GM18858 (cell line): ENCODE measurements around the gene ANKS3.
A peak's percentile ranks its signal among the peaks of the same experiment; 100 is the strongest.

Source experiments
- ATAC-seq: cut with Tn5 transposase; IDR thresholded peaks from one replicate; pipeline ENCODE4 v1.9.1; 2021; ENCODE audit not compliant: unreplicated experiment

The ANKS3 gene, protein sequence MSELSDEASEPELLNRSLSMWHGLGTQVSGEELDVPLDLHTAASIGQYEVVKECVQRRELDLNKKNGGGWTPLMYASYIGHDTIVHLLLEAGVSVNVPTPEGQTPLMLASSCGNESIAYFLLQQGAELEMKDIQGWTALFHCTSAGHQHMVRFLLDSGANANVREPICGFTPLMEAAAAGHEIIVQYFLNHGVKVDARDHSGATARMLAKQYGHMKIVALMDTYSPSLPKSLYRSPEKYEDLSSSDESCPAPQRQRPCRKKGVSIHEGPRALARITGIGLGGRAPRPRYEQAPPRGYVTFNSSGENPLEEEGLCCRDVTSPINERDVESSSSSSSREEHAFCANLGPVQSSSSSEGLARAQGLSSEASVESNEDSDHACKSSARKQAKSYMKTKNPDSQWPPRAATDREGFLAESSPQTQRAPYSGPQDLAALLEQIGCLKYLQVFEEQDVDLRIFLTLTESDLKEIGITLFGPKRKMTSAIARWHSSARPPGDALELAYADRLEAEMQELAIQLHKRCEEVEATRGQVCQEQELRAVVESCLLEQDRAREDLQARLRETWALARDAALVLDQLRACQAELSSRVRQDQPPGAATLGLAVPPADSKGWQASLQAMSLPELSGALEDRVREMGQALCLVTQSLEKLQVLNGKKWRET

GRCh38 chr16:4734063-4734729 lies at the start of gene ANKS3, which contains the start of gene DNAAF8:
TSS of gene ANKS3 (minus strand) at chr16:4734271. CDS start at chr16:4730149, 4,122 bp downstream.
TSS of gene DNAAF8 (plus strand) at chr16:4734537. CDS start at chr16:4736515, 1,978 bp downstream.
- peak; percentile 74 for ATAC-seq

DNA sequence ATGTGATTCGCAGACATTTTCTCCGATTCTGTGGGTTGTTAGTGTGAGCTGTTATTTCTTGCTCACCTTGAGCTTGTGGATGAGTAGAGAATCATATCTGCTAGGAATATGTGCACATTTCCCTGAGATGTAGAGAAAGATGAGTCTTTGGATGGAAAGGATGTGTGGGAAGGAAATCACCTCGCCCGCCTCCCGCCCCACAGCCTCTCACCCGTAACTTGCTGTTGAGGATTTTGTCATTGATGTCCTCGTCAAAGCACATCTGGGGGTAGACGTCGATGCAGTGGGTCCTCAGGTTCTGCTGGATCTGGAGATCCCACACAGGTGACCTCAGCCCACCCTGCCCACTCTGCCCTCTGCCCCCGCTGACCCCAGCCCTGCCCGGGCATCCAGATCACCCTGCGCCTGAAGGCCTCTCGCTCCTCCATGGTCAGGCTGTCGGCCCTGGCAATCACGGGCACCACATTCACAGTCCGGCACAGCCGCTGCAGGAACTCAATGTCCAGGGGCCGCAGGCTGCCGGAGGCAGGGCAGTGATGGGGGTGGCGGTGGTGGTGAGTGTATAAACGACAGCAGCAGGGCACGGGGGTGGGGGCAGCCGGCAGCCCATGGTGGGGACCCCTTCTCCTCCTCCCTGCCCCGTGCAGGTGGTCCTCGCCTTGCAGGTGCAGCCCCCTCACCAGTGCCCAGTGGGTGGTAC lies 49.3 kb upstream of the ANKS3 start:
- ATAC-seq = no peak

DNA sequence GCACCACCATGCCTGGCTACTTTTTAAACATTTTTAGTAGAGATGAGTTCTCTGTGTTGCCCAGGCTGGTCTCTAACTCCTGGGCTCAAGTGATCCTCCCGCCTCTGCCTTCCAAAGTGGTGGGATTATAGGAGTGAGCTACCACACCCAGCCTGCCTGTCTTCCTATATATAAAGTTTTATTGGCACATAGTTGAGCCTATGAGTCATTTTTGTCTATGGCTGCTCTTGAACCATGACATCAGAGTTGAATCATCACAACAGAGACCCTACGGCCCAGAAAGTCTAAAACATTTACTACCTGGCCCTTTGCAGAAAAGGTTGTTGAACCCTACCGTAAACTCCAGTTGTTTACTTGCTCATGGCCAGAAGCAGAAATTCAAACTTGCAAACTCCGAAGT lies 46.2 kb upstream of the ANKS3 start:
- ATAC-seq = no peak

DNA sequence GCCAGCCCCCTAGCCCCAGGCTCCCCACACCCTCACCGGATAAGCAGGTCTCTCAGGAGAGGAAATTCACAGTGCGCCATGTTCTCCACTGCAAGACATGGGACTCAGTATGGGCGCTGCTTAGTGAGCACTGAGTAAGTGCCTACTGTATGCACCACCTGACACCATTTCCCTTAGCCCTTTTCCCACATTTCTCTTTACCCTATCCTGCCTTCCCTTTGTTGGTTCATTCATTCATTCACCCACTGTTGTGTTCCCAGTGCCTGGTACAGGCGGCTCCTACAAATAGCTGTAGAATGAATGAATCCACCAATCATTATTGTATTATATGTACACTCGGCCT lies 44.0 kb upstream of the ANKS3 start:
- ATAC-seq = no peak

DNA sequence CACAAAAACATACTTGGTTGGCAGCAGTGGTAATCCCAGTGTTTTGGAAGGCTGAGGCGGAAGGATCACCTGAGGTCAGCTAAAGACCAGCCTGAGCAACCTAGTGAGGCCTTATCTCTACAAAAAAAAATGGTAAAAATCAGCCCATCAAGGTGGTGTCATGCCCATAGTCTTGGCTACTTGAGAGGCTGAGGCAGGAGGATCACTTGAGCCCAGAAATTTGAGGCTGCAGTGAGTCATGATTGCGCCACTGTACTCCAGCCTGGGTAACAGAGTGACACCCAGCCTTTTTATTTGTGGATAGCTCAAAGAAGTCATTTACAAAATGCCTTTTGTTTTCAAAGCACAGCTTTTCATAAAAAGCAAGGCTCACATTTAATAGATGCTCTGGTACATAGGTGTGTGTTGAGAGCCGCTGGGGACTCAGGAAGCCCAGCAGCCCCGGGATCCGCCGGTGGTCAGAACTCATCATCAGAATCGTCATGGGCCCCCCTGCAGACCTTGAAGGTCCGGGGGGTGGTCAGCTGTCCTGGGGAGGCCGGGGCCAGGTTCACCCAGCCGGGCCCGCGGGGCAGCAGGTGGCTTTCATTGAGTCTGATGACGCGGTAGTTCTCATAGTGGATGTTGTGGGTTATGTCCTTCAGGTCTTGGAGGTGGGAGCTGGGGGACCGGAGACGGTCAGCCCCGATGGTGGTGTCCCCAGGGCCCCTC lies 43.4 kb upstream of the ANKS3 start:
- no peak for ATAC-seq

- ATAC-seq = no peak
These were observed 42.2 kb upstream of the ANKS3 start for GRCh38 chr16:4776141-4776705.

- ATAC-seq = no peak
These were observed 40.9 kb upstream of the ANKS3 start for GRCh38 chr16:4775005-4775404.

GRCh38 chr16:4772351-4772750 lies 38.3 kb upstream of the ANKS3 start:
- ATAC-seq = no peak

DNA sequence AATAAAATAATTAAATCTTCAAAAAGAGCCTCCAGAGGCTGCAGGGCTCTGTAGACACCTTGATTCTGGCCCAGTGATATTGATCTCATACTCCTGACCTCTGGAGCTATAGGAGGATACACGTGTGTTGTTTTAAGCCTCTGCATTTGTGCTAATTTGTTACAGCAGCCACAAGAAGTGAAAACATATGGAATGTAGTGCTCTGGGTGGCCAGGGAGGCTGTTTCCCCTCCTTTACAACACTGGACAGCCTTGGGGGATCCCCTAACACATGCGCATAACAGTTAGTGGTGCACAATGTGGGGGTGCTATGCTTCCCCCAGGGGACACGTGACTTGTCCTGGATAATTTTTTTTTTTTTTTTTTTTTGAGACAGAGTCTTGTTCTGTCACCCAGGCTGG lies 37.6 kb upstream of the ANKS3 start:
- no peak for ATAC-seq

GRCh38 chr16:4769306-4769638 lies 35.2 kb upstream of the ANKS3 start:
- no peak for ATAC-seq

DNA sequence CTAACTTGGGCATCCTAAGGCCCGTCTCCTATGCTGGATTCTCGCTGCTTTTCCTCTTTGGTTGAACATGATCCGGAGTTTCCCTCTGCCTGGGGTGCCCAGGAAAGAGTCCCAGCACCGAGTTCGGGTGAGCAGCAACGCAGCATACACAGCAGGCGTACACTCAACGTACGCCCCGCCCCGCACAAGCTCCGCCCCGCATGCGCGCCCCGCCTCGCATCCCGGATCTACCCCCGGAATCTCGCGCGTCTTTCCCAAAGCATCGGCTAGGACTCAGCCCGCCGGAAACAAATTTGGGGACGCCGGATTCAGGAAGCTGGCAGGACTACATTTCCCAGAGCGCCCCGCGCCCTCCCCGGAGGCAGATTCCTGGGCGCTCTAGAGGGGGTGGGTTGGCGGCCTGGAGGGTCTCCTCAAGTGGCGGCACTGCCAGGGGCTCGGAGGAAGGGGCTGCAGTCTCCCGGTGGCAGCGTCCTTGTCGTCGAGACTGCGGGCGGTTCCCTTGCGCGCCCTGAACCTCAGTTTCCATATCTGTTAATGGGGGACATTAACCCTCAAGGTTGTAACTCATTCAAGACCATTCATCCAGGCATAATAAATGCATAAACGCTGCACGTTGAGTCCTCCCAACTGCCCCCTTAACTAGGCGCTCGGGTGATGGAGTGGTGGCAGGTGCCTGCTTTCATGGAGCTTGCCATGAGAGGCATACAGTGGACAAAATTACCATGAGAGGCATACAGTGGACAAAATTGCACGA lies 34.7 kb upstream of the ANKS3 start:
- peak; percentile 43 for ATAC-seq

- peak; percentile 1 for ATAC-seq
These were observed 33.9 kb upstream of the ANKS3 start for GRCh38 chr16:4767872-4768548.

DNA sequence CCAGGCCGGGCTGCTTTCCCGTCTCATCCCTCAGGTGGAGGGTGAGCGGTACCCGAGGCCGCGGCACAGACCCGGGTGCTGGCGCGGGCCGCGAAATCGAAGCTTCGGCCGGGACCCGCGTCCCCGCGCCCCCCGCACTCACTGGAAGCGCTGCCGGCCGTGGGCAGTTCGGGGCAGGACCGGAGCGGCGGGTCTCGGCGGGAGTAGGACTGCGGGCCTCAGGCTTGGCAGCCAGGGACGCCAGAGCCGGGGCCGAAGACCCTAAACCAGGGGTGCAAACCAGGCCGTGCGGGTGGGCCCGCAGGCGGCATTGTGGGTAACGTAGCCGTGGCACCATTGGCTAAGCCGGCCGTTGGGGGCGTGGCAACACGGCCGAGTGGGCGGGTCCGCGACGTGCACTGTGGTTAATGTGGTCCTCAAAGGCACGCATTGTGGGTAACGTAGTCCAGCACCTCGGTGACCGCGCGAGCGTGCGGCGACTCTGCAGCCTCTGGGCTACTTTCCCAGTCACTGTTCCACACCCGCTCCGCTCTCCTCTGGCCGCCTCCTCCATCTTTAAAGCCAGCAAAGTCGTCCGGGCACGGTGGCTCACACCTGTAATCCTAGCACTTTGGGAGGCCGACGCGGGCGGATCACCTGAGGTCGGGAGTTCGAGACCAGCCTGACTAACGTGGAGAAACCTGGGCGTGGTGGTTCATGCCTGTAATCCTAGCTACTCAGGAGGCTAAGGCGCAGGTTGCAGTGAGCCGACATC lies 33.0 kb upstream of the ANKS3 start, which contains the start of gene ZNF500:
ZNF500 (minus strand) TSS at position 288 of the 754 bp plus-strand sequence. CDS start 1,184 bp downstream, outside the sequence.
- peak; percentile 80 for ATAC-seq

DNA sequence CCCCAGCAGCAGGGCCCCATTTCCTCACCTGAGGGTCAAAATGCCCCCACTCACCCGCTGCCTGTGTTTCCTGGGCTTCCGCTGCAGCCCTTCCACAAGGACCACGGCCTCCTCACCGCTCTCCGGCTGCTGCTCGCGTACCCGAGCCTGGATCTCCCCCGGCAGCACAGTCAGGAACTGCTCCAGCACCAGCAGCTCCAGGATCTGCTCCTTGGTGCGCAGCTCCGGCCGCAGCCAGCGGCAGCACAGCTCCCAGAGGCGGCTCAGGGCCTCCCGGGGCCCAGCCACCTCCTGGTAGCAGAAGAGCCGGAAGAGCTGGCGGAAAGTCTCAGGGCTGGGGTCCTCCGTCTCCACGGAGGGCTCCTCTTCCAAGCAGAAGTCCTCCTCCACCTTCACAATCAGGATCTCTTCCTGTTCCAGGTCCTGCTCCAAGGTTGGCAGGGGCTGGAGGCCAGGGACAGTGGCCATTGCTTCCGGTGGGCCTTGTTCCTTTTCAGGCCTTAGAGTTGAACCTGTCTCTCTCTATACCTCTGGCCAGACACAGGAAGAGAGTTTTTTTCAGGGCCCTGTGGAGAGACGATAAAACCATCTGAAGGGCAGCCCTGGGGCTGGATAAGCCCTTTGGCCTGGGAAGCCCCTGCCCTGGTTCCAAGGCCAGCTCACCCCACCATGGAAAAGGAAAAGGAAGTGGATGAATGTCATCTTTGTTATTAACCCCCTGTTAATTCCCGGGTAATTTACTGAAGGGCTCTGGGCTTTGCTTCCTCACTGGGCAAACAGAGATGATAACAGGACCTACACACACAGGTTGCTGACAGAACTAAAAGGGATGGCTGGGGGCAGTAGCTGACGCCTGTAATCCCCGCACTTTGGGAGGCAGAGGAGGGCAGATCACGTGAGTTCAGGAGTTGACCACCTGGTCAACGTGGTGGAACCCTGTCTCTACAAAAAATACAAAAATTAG lies 31.7 kb upstream of the ANKS3 start:
- ATAC-seq = no peak

GRCh38 chr16:4763791-4764190 lies 29.7 kb upstream of the ANKS3 start:
- no peak for ATAC-seq

- no peak for ATAC-seq
These were observed 28.1 kb upstream of the ANKS3 start for GRCh38 chr16:4762205-4762604.

- ATAC-seq = no peak
These were observed 26.3 kb upstream of the ANKS3 start for GRCh38 chr16:4760221-4760910.
